Ishikawa (cell line): ENCODE measurements around the gene STK25.

Experiments used
- CEBPB ChIP-seq: IDR thresholded peaks from 2 replicates; pipeline ENCODE4 v1.6.1; 2012
- CREB1 ChIP-seq: IDR thresholded peaks from 2 replicates; pipeline ENCODE4 v1.6.1; 2012; ENCODE audit warnings: low read depth
- EGR1 ChIP-seq: IDR thresholded peaks from 2 replicates; pipeline ENCODE4 v1.6.1; 2012
- EP300 ChIP-seq: IDR thresholded peaks from 2 replicates; pipeline ENCODE4 v1.6.1; 2012; ENCODE audit warnings: borderline replicate concordance
- FOXM1 ChIP-seq: IDR thresholded peaks from 2 replicates; pipeline ENCODE4 v1.6.1; 2012; ENCODE audit warnings: low read depth, borderline replicate concordance
- MAX ChIP-seq: IDR thresholded peaks from 2 replicates; pipeline ENCODE4 v1.6.1; 2012
- NFIC ChIP-seq: IDR thresholded peaks from 2 replicates; pipeline ENCODE4 v1.6.1; 2012
- RAD21 ChIP-seq: IDR thresholded peaks from 2 replicates; pipeline ENCODE4 v1.6.1; 2012; ENCODE audit warnings: low read depth
- REST ChIP-seq: IDR thresholded peaks from 2 replicates; pipeline ENCODE4 v1.6.1; 2012; ENCODE audit warnings: low read depth, mild to moderate bottlenecking
- TAF1 ChIP-seq: IDR thresholded peaks from 2 replicates; pipeline ENCODE4 v1.6.1; 2012; ENCODE audit warnings: low read depth, mild to moderate bottlenecking
- TCF12 ChIP-seq: IDR thresholded peaks from 2 replicates; pipeline ENCODE4 v1.6.1; 2012; ENCODE audit warnings: low read depth
- TEAD4 ChIP-seq: IDR thresholded peaks from 2 replicates; pipeline ENCODE4 v1.6.1; 2012
- USF1 ChIP-seq: IDR thresholded peaks from 2 replicates; pipeline ENCODE4 v1.6.1; 2012
- YY1 ChIP-seq: IDR thresholded peaks from 2 replicates; pipeline ENCODE4 v1.6.1; 2012; ENCODE audit warnings: low read depth
- ZBTB7A ChIP-seq: IDR thresholded peaks from 2 replicates; pipeline ENCODE4 v1.6.1; 2012; ENCODE audit warnings: low read depth

Gene STK25

GRCh38 chr2:241467777-241468475 is 40.5 kb downstream of the STK25 start:
- TF ChIP-seq USF1 (no peak), EGR1 (no peak), ZBTB7A (no peak), RAD21 (no peak), EP300 (no peak), MAX (no peak), YY1 (no peak), FOXM1 (no peak)

GRCh38 chr2:241466230-241466629 is 42.2 kb downstream of the STK25 start:
- TF ChIP-seq EGR1 (no peak), CEBPB (no peak), RAD21 (no peak), CREB1 (no peak), FOXM1 (no peak), MAX (no peak), ZBTB7A (no peak), REST (no peak), EP300 (no peak), USF1 (no peak), YY1 (no peak), TCF12 (no peak)

GRCh38 chr2:241465543-241465942 is 42.8 kb downstream of the STK25 start:
- TF ChIP-seq CEBPB (no peak), TEAD4 (no peak), RAD21 (no peak), TAF1 (no peak), EGR1 (no peak), NFIC (no peak), EP300 (no peak)

GRCh38 chr2:241463276-241464135 is 44.9 kb downstream of the STK25 start:
- no peak for TF ChIP-seq YY1
- TF ChIP-seq CEBPB = no peak
- TF ChIP-seq CREB1 = no peak
- TF ChIP-seq EGR1 = no peak
- no peak for TF ChIP-seq MAX
- TF ChIP-seq EP300 = no peak

GRCh38 chr2:241461693-241462677 is 46.4 kb downstream of the STK25 start:
- TF ChIP-seq TEAD4 (no peak), CEBPB (no peak), USF1 (no peak), NFIC (no peak), EGR1 (no peak), TCF12 (no peak), FOXM1 (no peak), TAF1 (no peak), CREB1 (no peak), MAX (no peak)

- TF ChIP-seq NFIC (no peak), EGR1 (no peak), MAX (no peak), CREB1 (no peak), TEAD4 (no peak), RAD21 (no peak), TCF12 (no peak), CEBPB (no peak), EP300 (no peak), REST (no peak), USF1 (no peak), TAF1 (no peak), ZBTB7A (no peak), FOXM1 (no peak), YY1 (no peak)
Observed at GRCh38 chr2:241460631-241461030, 47.8 kb downstream of the STK25 start.
